Dendritic cell treated with granulocyte-macrophage colony-stimulating factor and Interleukin-4, amounts not matched to agents 40 ng/mL and 50 ng/mL, for 4 days (primary cell): ENCODE data around the gene INAFM1.
A peak's percentile ranks its signal among the peaks of the same experiment; 100 is the strongest.

Experiments used
- H3K27ac Mint-ChIP-seq: one replicate; pipeline ENCODE4 v1.8.0; 2022; ENCODE audit warnings: mild to moderate bottlenecking, mixed read lengths
- H3K27me3 Mint-ChIP-seq: one replicate; pipeline ENCODE4 v1.8.0; 2022; ENCODE audit warnings: mild to moderate bottlenecking, mixed read lengths
- H3K36me3 Mint-ChIP-seq: one replicate; pipeline ENCODE4 v1.8.0; 2022; ENCODE audit warnings: low read depth, mixed read lengths
- H3K4me1 Mint-ChIP-seq: one replicate; pipeline ENCODE4 v1.8.0; 2022; ENCODE audit warnings: low read depth, mixed read lengths
- H3K4me3 Mint-ChIP-seq: one replicate; pipeline ENCODE4 v1.8.0; 2022; ENCODE audit warnings: mild to moderate bottlenecking, moderate library complexity, mixed read lengths
- H3K9me3 Mint-ChIP-seq: one replicate; pipeline ENCODE4 v1.8.0; 2022; ENCODE audit warnings: mixed read lengths
- intact Hi-C: fragments of 100-400 bp; cut with micrococcal nuclease; formaldehyde crosslinking; loops from one replicate; pipeline ENCODE4 v1.15.0; 2022

INAFM1 gene

GRCh38 chr19:47274071-47274890, at the start of gene INAFM1:
Gene INAFM1, plus strand, starts transcription at chr19:47274885. Its CDS starts 35 bp downstream, at chr19:47274920.
- intact Hi-C loops = loop anchor here (1.0 kb wide), 1 partner anchor 17 kb away; no protein-coding TSS in a partner anchor
- no peaks in the 10 kb centered on the region for H3K9me3 Mint-ChIP-seq
- H3K4me3 Mint-ChIP-seq = peak within 1 kb of the TSS; percentile 92
- H3K36me3 Mint-ChIP-seq = peaks cover 57% of the 10 kb centered on the region
- H3K4me1 Mint-ChIP-seq = peaks cover 56% of the 10 kb centered on the region
- H3K27me3 Mint-ChIP-seq = peaks cover 7% of the 10 kb centered on the region
- peak within 1 kb of the TSS; percentile 96 for H3K27ac Mint-ChIP-seq

GRCh38 chr19:47225746-47226425, 48.8 kb upstream of the INAFM1 start:
- Mint-ChIP-seq H3K9me3 (no peaks in the 10 kb centered on the region), H3K27ac (no peak overlapping the region), H3K36me3 (peaks cover 35% of the 10 kb centered on the region), H3K27me3 (no peaks in the 10 kb centered on the region), H3K4me1 (peaks cover 17% of the 10 kb centered on the region), H3K4me3 (peak overlapping the region; percentile 21)
- intact Hi-C loops = no loop called here

- H3K4me3 Mint-ChIP-seq = no peak overlapping the region
Measured at GRCh38 chr19:47226426-47227351, 48.0 kb upstream of the INAFM1 start.

DNA sequence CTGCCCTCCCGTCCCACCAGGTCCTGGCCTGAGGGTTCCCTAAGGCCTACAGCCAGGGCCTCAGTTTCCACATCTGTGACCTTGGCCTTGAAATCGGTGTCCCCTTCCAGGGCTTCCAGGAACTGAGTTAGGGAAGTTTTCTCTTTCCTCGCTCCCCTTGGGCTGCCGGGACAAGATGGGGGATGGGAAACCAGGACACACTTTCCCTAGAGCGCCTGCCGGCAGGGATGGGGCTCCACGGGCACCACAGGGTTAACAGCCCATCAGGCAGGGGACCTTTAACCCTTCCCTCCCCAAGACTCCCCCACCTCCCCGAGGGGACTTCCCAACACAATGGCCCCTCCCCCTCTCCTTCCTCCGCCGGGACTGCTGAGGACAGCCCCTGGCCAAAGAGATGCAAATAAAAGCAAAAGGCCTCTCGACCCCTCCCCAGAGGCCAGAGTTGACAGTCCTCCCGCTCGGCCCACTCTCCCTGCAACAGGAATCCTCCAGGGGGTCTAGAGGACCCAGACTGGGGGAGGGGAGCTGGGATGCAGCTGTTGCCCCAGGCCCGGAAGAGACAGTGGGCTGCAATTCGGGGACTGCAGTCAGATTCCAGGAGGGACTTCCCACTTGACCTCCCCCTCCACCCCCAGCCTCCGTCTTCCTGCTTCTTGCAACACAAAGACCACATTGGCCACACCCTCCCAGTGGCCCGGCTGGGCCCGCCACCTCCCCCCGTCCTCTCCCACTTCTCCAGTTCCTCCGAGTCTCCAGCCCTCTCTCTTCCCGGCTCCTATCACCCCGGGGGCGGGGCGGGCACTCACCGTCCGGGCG, 47.1 kb upstream of the INAFM1 start:
- H3K36me3 Mint-ChIP-seq = peaks cover 18% of the 10 kb centered on the region
- no peak overlapping the region for H3K4me3 Mint-ChIP-seq
- H3K27ac Mint-ChIP-seq = no peak overlapping the region
- intact Hi-C loops = loop anchor here (1.0 kb wide), 2 partner anchors 17 to 29 kb away; partner anchors contain the start of gene CCDC9
- peaks cover 30% of the 10 kb centered on the region for H3K4me1 Mint-ChIP-seq
- no peaks in the 10 kb centered on the region for H3K9me3 Mint-ChIP-seq
- H3K27me3 Mint-ChIP-seq = peaks cover 6% of the 10 kb centered on the region

More at GRCh38 chr19:47226426-47227351, 48.0 kb upstream of the INAFM1 start:
- peaks cover 2% of the 10 kb centered on the region for H3K27me3 Mint-ChIP-seq
- intact Hi-C loops = loop anchor here (1.0 kb wide), 1 partner anchor 30 kb away; the partner anchor contains the start of gene CCDC9
- no peak overlapping the region for H3K27ac Mint-ChIP-seq
- peaks cover 27% of the 10 kb centered on the region for H3K36me3 Mint-ChIP-seq
- peaks cover 22% of the 10 kb centered on the region for H3K4me1 Mint-ChIP-seq
- no peaks in the 10 kb centered on the region for H3K9me3 Mint-ChIP-seq

GRCh38 chr19:47228168-47228936, 46.3 kb upstream of the INAFM1 start:
- Mint-ChIP-seq H3K9me3 (no peaks in the 10 kb centered on the region), H3K27me3 (peaks cover 11% of the 10 kb centered on the region), H3K27ac (no peak overlapping the region), H3K4me1 (peaks cover 36% of the 10 kb centered on the region), H3K4me3 (no peak overlapping the region), H3K36me3 (peaks cover 11% of the 10 kb centered on the region)
- intact Hi-C loops = loop anchor here (1.0 kb wide), 1 partner anchor 16 kb away; no protein-coding TSS in a partner anchor

GRCh38 chr19:47228937-47229675, 45.6 kb upstream of the INAFM1 start:
- peaks cover 13% of the 10 kb centered on the region for H3K27me3 Mint-ChIP-seq

GRCh38 chr19:47229676-47230053, 45.0 kb upstream of the INAFM1 start:
- no peak overlapping the region for H3K4me3 Mint-ChIP-seq
- peaks cover 18% of the 10 kb centered on the region for H3K27me3 Mint-ChIP-seq
- no peak overlapping the region for H3K27ac Mint-ChIP-seq
- H3K9me3 Mint-ChIP-seq = no peaks in the 10 kb centered on the region
- H3K36me3 Mint-ChIP-seq = peaks cover 5% of the 10 kb centered on the region
- peaks cover 31% of the 10 kb centered on the region for H3K4me1 Mint-ChIP-seq
- intact Hi-C loops = no loop called here

More at GRCh38 chr19:47228937-47229675, 45.6 kb upstream of the INAFM1 start:
- H3K9me3 Mint-ChIP-seq = no peaks in the 10 kb centered on the region
- H3K4me3 Mint-ChIP-seq = no peak overlapping the region
- peaks cover 31% of the 10 kb centered on the region for H3K4me1 Mint-ChIP-seq
- peaks cover 5% of the 10 kb centered on the region for H3K36me3 Mint-ChIP-seq
- intact Hi-C loops = loop anchor here (1.0 kb wide), 1 partner anchor 15 kb away; no protein-coding TSS in a partner anchor
- H3K27ac Mint-ChIP-seq = no peak overlapping the region

GRCh38 chr19:47230054-47230920, 44.4 kb upstream of the INAFM1 start:
- Mint-ChIP-seq H3K4me1 (peaks cover 30% of the 10 kb centered on the region), H3K9me3 (no peaks in the 10 kb centered on the region), H3K27ac (no peak overlapping the region), H3K36me3 (peaks cover 5% of the 10 kb centered on the region), H3K27me3 (peaks cover 21% of the 10 kb centered on the region), H3K4me3 (peak overlapping the region; percentile 66)
- intact Hi-C loops = no loop called here

- H3K36me3 Mint-ChIP-seq = peaks cover 5% of the 10 kb centered on the region
- H3K27me3 Mint-ChIP-seq = peaks cover 24% of the 10 kb centered on the region
- H3K9me3 Mint-ChIP-seq = no peaks in the 10 kb centered on the region
- H3K4me1 Mint-ChIP-seq = peaks cover 25% of the 10 kb centered on the region
- peak within 1 kb of the TSS; percentile 75 for H3K27ac Mint-ChIP-seq
- intact Hi-C loops = no loop called here
- peak within 1 kb of the TSS; percentile 67 for H3K4me3 Mint-ChIP-seq
Measured at GRCh38 chr19:47230921-47231214, 43.8 kb upstream of the INAFM1 start, which contains the start of gene BBC3. Gene BBC3, minus strand, starts transcription at chr19:47231199. Its CDS starts 2,768 bp downstream, at chr19:47228431.

GRCh38 chr19:47231215-47232054, 43.2 kb upstream of the INAFM1 start:
- H3K9me3 Mint-ChIP-seq = no peaks in the 10 kb centered on the region
- H3K36me3 Mint-ChIP-seq = peaks cover 5% of the 10 kb centered on the region
- peak overlapping the region; percentile 75 for H3K27ac Mint-ChIP-seq
- H3K4me3 Mint-ChIP-seq = peak overlapping the region; percentile 67
- peaks cover 25% of the 10 kb centered on the region for H3K4me1 Mint-ChIP-seq
- H3K27me3 Mint-ChIP-seq = peaks cover 30% of the 10 kb centered on the region
- intact Hi-C loops = no loop called here
